Keratinocyte (primary cell): ENCODE results near the gene C22orf31. TPM values are rescaled to one million over a fixed set of nuclear protein-coding genes. Genes with fewer than 3 reads are reported as not detected.
"Not testable (repeated sequence)": the region's sequence is repeated elsewhere in the genome, so short reads cannot be mapped to it uniquely, and the experiment has no call there.

Source experiments
- DNase-seq: peaks from one replicate; pipeline ENCODE4 v3.0.0-alpha.2; 2011; ENCODE audit warnings: low read depth, missing footprints, low spot score
- FAIRE-seq: peaks from 2 replicates; lab custom pipeline; 2011; peaks lifted over from hg19 to GRCh38; lab: Jason Lieb, UNC
- H2AFZ ChIP-seq: 2 replicates; pipeline ENCODE4 v1.6.0; 2012; ENCODE audit warnings: low read length, control low read depth, inconsistent platforms; ENCODE audit not compliant: control insufficient read depth
- H3K27ac ChIP-seq: 2 replicates; pipeline ENCODE4 v1.5.1; 2011; ENCODE audit warnings: low read length; ENCODE audit not compliant: control insufficient read depth, insufficient read depth
- H3K27me3 ChIP-seq: 3 replicates; pipeline ENCODE4 v1.6.0; 2011; ENCODE audit warnings: low read length; ENCODE audit not compliant: control insufficient read depth, insufficient read depth; ENCODE audit errors: extremely low read depth
- H3K36me3 ChIP-seq, 2 experiments: 2 replicates in 1 of 2; 3 replicates in 1 of 2; pipeline ENCODE4 v1.5.1; 2011; ENCODE audit warnings: low read length in 2 of 2, mild to moderate bottlenecking in 1 of 2; ENCODE audit not compliant: control insufficient read depth in 2 of 2, insufficient read depth in 2 of 2; ENCODE audit errors: extremely low read depth in 1 of 2
- H3K4me1 ChIP-seq: 3 replicates; pipeline ENCODE4 v1.5.1; 2011; ENCODE audit warnings: low read length; ENCODE audit not compliant: control insufficient read depth, insufficient read depth; ENCODE audit errors: extremely low read depth
- H3K4me2 ChIP-seq: 3 replicates; pipeline ENCODE4 v1.6.0; 2011; ENCODE audit warnings: low read depth, low read length; ENCODE audit not compliant: control insufficient read depth, insufficient read depth; ENCODE audit errors: extremely low read depth
- H3K4me3 ChIP-seq, 3 experiments: fragments of 200-600 bp in 1 of 3; sonication (generic) in 1 of 3; 2 replicates in 2 of 3; 3 replicates in 1 of 3; pipeline ENCODE4 v1.5.1; 2011 to 2016; ENCODE audit warnings: low read length in 3 of 3, mild to moderate bottlenecking in 3 of 3, control low read depth in 2 of 3, inconsistent platforms in 1 of 3, low read depth in 1 of 3, mixed read lengths in 1 of 3, mixed run types in 1 of 3, moderate library complexity in 1 of 3; ENCODE audit not compliant: control insufficient read depth in 2 of 3, insufficient read depth in 2 of 3; ENCODE audit errors: extremely low read depth in 1 of 3
- H3K79me2 ChIP-seq: 2 replicates; pipeline ENCODE4 v1.6.0; 2012; ENCODE audit warnings: low read length; ENCODE audit not compliant: control insufficient read depth, insufficient read depth
- H3K9ac ChIP-seq: 3 replicates; pipeline ENCODE4 v1.6.0; 2011; ENCODE audit warnings: low read length; ENCODE audit not compliant: control insufficient read depth, insufficient read depth; ENCODE audit errors: extremely low read depth
- H3K9me1 ChIP-seq: 3 replicates; pipeline ENCODE4 v1.6.0; 2011; ENCODE audit warnings: low read length; ENCODE audit not compliant: control insufficient read depth, insufficient read depth; ENCODE audit errors: extremely low read depth
- H3K9me3 ChIP-seq: 2 replicates; pipeline ENCODE4 v1.5.1; 2012; ENCODE audit warnings: low read depth, low read length; ENCODE audit not compliant: control insufficient read depth
- H4K20me1 ChIP-seq: 3 replicates; pipeline ENCODE4 v1.6.0; 2011; ENCODE audit warnings: low read length; ENCODE audit not compliant: control insufficient read depth, insufficient read depth; ENCODE audit errors: extremely low read depth
- CTCF ChIP-seq, 3 experiments: IDR thresholded peaks in 1 of 3; conservative IDR thresholded peaks in 1 of 3; optimal IDR thresholded peaks in 1 of 3; 2 replicates in 2 of 3; 3 replicates in 1 of 3; pipeline versions ENCODE3 to v1.5.1; 2011; ENCODE audit warnings: low read length in 3 of 3, mild to moderate bottlenecking in 3 of 3, moderate library complexity in 2 of 3, control low read depth in 1 of 3, inconsistent platforms in 1 of 3; ENCODE audit not compliant: insufficient read depth in 2 of 3; ENCODE audit errors: extremely low read depth in 1 of 3
- EZH2 ChIP-seq: IDR thresholded peaks from one replicate; pipeline ENCODE4 v1.6.1; 2012; ENCODE audit warnings: inconsistent platforms, mild to moderate bottlenecking, low read length, moderate library complexity
- dilution Hi-C: fragments of 300-500 bp; cut with MboI; formaldehyde crosslinking; loops from one replicate; pipeline ENCODE4 v1.7.0; 2020; ENCODE audit warnings: low sequenced_read_pairs; ENCODE audit not compliant: extremely low pct_ligation_motif_present
- polyA plus RNA-seq, 5 experiments: library from polyadenylated mRNA; depleted of rRNA in 3 of 5; stranded (reverse) in 3 of 5; stranded (forward) in 1 of 5; unstranded in 1 of 5; fragments of >200 nt; gene quantifications; 1 replicate in 1 of 5; 2 replicates in 3 of 5; 3 replicates in 1 of 5; pipeline versions ENCODE4 v1.2.1 to v1.2.3, GENCODE V29; 2011 to 2012; ENCODE audit warnings: missing spikeins in 2 of 5, low read depth in 1 of 5, low replicate concordance in 1 of 5

C22orf31 gene
- polyA plus RNA-seq, 1 donor (not counting 4 experiments of a cell fraction or from before 2014, with no cell fraction given): not detected

DNA sequence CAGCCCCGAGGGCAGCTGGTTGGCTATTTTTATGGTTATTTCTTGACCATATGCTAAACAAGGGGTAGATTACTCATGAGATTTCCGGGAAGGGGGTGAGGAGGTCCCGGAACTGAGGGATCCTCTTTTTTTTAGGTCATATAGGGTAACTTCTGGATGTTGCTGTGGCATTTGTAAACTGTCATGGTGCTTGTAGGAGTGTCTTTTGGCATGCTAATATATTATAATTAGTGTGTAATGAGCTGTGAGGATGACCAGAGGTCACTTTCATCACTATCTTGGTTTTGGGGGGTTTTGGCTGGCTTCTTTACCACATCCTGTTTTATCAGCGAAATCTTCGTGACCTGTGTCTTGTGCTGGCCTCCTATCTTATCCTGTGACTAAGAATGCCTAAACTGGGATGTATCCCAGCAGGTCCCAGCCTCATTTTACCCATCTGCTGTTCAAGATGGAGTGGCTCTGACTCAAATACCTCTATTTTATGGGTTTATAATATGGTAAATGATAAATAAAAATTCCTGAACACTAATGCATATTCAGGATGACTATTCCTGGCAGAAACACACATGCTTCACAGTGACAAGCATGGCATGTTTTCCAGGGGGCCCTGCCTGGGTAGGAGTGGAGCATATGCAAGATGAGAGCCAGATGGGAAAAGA, 22.4 kb upstream of the C22orf31 start:
- FAIRE-seq (no peak), DNase-seq (no peak)
- Histone ChIP-seq H3K9ac (no peak overlapping the region), H3K4me2 (no peak overlapping the region), H3K27me3 (no peaks in the 10 kb centered on the region), H4K20me1 (no peaks in the 10 kb centered on the region), H3K36me3 (no peaks in the 10 kb centered on the region), H2AFZ (no peak overlapping the region), H3K4me1 (peaks cover 2% of the 10 kb centered on the region), H3K27ac (no peak overlapping the region), H3K9me3 (no peaks in the 10 kb centered on the region), H3K4me3 (no peak overlapping the region), H3K79me2 (no peaks in the 10 kb centered on the region), H3K9me1 (no peaks in the 10 kb centered on the region)
- dilution Hi-C loops: no loop called here
- no peak for TF ChIP-seq CTCF (optimal IDR thresholded peaks at IDR 0.05 in 1 of 3, IDR thresholded peaks at IDR 0.05 in 1 of 3, conservative IDR thresholded peaks at IDR 0.05 in 1 of 3; ENCODE audit: extremely low read depth in 1 of 3, insufficient read depth in 2 of 3, low read length in 3 of 3)
- TF ChIP-seq EZH2: no peak

DNA sequence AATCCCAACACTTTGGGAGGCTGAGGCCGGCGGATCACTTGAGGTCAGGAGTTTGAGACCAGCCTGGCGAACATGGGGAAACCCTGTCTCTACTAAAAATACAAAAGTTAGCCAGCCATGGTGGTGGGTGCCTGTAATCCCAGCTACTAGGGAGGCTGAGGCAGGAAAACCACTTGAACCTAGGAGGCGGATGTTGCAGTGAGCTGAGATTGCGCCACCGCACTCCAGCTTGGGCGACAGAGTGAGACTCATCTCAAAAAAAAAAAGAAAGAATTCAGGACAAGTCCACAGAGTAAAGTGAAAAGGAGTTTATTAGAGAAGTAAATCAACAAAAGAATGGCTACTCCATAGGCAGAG, 21.9 kb upstream of the C22orf31 start:
- H3K4me1 ChIP-seq, H3K79me2 ChIP-seq, DNase-seq, H3K9me1 ChIP-seq, H3K27ac ChIP-seq, H3K4me2 ChIP-seq, H2AFZ ChIP-seq, H3K9ac ChIP-seq, H3K4me3 ChIP-seq, H3K9me3 ChIP-seq, H3K27me3 ChIP-seq, dilution Hi-C loops, H3K36me3 ChIP-seq, FAIRE-seq, H4K20me1 ChIP-seq: not testable (repeated sequence)
